Non-pigmented ciliary epithelial cell (primary cell): ENCODE measurements around the gene DUSP15.
"Not testable (repeated sequence)": the region's sequence is repeated elsewhere in the genome, so short reads cannot be mapped to it uniquely, and the experiment has no call there.

Experiments
- DNase-seq: peaks from one replicate; pipeline ENCODE4 v3.0.0-alpha.2; 2010; ENCODE audit warnings: low read depth

Gene DUSP15

DNA sequence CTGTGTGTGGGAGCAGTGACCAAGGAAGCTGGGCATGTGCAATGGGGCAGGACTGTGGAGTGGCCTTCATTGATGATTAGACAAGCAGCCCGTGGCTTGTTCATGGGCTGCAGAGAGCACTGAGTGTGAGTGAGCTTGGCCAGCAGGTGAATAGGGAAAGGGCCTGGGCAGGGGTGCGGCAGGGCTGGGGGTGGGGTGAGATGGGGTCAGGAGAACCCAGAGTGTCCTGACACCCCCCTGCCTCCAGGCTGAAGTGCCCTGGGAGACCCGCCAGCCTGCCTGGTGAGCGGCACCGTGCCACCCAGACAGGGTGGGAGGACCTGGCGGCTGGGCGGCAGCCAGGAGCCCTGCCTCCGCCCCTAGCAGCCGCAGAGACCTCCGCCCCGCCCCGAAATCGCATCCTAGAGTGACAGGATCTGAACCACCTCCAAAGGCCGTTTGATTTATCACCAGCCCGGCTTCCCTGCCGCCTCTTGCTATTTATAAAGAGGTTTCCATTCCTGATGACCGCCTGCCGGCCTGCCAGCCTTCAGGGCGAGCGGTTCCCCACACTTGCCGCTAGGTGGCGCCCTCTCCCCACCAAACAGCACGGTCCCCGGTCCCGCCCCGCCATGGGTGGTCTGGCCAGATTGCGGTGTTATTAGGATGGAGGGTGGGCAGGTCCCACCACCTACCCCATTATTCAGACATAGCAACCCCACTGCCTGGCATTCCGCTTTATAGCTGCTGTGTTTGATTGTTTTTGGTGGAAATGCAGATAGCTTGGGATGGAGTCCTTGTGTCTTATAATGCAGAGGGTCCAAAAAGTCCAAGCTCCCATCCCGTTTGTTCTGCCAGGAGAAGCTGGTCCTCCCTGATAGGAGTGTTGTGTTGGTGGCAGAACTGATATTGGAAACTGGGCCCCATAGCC, 47.7 kb downstream of the DUSP15 start:
- DNase-seq = no peak

DNA sequence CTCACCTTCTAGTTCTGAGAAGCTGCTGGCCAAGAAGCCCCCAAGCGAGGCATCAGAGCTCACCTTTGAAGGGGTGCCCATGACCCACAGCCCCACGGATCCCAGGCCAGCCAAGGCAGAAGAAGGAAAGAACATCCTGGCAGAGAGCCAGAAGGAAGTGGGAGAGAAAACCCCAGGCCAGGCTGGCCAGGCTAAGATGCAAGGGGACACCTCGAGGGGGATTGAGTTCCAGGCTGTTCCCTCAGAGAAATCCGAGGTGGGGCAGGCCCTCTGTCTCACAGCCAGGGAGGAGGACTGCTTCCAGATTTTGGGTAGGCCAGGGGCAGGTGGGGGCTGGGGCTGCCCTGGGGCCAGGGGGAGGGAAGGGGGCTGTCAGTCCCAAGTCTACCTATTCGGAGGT, 48.9 kb downstream of the DUSP15 start:
- DNase-seq = no peak

DNA sequence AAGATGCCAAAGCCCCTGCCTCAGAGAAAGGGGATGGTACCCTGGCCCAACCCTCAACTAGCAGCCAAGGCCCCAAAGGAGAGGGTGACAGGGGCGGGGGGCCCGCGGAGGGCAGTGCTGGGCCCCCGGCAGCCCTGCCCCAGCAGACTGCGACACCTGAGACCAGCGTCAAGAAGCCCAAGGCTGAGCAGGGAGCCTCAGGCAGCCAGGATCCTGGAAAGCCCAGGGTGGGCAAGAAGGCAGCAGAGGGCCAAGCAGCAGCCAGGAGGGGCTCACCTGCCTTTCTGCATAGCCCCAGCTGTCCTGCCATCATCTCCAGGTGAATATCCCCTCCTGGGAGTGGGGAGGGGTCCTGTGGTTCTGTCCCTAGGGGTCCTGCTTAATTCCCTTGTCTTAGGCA, 50.1 kb downstream of the DUSP15 start:
- DNase-seq = no peak

DNA sequence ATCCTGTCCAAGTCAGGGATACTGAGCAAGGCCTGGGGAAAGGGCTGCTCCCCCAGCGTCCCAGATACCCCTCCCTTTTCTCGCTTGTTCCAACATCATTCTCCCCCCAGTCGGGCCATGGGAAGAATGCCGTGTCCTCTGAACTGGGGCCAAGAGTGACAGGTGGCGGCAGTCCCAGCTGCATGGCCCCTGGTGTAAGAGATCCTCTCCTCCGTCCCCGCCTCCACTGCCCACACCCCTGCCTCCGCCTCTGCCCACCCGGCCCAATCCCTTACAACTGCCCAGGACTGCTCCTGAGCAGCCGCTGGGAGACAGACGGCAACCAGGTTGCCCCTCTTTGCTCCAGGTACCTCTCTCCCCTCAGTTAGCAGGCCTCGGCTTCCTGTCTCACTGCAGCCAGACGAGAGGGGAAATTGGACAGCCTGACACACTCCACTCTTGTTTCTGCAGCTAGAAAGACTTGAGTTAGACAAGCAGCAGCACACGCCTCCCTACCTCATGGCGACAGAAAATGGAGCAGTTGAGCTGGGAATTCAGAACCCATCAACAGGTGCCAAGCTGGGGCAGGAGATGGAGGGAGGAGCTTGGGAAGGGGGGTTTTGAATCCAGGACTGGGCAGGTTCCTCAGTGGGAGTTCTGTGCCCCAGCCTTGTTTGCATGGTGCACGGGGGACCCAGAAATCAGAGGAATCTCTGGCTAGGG, 51.1 kb downstream of the DUSP15 start, which contains the start of gene MYLK2:
Gene MYLK2 (plus strand): TSS at position 274 of the 702 bp plus-strand sequence. CDS start 225 bp downstream, at position 499.
- no peak for DNase-seq

DNA sequence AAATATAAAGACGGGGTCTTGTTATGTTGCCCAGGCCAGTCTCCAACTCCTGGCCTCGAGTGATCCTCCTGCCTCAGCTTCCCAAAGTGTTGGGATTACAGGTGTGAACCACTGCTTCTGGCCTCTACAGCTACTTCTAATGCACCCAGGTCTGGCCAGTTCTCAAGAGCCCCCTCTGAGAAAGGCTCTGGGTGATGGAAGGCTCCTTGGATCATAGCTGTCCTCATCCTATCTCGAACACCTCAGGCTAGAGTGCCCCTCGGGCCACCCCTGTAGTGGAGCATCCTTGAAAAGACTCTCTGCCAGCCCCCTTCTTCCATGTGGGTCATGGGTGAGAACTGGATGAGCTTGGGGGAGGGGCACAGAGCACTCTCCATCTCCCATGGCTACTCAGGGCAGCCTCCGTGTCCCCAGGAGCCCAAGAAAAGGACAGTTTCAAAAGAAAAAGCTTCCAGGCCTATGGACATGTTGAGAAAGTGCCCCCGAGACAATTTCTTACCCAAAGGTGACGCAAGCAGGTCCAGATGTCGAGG, 51.9 kb downstream of the DUSP15 start:
- DNase-seq = no peak

DNA sequence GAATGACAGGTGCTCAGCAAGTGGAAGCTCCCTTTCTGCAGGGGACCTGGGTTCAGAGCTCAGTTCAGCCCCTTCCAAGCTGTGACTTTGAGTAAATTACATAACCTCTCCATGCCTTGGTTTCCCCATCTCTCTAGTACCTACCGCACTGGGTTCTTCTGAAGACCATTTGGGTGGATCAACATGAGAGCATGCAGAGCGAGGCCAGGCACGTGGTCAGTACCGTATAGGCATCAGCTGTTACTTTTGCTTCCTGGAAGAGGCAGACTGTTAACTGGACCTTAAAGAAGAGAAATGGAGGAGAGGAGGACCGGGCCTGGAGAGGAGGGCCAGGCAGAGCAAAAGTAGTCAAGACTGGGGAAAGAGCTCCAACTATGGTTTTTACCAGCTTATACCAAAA, 52.9 kb downstream of the DUSP15 start:
- no peak for DNase-seq

DNA sequence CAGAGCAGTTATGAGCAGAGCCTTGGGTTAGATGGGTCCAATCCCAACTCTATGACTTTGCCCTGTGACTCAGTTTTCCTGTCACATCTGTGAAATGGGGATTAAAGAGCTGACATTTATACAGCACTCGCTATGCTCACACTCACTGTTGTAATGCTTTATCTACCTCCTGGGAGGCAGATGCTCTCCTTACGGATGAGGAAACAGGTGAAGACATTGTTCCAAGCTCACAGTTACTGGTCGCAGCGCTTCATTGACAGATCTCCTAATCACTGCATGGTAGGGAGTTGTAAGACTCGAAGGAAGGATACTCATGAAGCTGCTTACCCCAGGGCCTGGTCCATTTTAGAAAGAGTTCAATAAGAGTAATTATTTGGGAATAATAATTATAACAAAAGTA, 54.1 kb downstream of the DUSP15 start:
- no peak for DNase-seq

DNA sequence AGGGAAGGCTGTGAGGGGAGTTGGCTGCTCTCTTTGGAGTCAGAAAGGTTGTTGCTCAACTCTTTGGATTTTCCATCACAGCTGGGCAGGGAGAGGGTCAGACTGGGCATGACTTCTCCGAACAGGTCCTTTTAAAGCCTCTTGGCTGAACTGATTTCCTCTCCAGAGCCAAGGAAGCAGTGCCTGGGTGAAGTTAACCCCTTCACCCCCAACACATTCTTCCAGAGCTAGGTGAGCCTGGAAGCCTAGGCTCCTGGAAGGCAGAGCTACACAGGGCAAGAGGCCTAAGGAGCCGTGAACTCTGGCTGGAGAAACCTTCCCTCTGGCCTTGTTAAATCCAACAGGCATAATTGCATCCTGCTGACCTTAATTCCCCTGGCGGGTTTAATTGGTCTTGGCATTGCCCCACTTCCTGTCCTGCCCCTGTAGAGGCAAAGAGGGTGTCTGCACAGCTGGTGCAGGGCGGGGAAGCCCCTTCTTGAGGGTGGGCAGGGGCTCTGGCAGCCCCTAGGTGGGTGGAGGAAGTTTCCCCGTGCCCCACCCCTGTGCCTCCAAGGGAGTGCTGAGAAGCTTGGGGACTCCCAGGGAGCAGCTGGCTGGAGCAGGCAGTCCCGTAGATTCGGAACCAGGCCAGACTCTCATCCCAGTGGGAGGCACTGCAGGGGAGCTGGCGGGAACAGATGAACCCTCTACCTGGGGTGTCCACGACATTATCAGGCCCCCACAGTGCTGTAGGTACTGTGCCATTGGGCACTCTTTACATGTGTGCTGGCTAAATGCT, 54.7 kb downstream of the DUSP15 start:
- DNase-seq = no peak

DNA sequence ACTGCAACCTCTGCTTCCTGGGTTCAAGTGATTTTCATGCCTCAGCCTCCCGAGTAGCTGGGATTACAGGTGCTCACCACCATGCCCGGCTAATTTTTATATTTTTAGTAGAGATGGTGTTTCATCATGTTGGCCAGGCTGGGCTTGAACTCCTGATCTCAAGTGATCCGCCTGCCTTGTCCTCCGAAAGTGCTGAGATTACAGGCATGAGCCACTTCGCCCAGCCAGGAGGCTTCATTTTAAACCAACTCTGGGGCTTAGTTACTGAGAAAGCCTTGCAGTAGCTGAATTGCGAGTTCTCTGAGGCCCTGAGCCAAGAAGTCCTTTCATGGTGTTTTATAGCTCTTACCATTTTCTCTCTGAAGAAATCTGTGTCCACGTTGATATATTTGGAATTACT, 56.2 kb downstream of the DUSP15 start:
- DNase-seq = not testable (repeated sequence)

DNA sequence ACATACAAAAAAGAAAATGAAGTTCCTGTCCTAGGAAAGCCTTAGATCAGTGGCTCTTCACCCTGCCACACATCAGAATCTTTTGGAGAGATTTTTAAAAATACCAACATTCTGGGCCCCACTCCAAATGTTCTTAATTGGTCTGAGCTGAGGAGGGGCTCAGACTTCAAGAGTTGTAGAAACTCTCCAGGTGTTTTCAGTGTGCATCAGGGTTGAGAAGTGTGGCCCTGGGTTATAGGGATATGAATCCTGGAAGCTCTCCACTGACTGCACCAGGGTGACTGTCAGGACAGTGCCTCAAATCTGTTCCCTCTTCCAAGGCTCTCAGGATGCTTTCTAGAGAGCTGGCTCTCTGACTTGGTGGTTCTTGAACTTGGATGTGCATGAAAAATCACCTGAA, 56.7 kb downstream of the DUSP15 start:
- DNase-seq = no peak

DNA sequence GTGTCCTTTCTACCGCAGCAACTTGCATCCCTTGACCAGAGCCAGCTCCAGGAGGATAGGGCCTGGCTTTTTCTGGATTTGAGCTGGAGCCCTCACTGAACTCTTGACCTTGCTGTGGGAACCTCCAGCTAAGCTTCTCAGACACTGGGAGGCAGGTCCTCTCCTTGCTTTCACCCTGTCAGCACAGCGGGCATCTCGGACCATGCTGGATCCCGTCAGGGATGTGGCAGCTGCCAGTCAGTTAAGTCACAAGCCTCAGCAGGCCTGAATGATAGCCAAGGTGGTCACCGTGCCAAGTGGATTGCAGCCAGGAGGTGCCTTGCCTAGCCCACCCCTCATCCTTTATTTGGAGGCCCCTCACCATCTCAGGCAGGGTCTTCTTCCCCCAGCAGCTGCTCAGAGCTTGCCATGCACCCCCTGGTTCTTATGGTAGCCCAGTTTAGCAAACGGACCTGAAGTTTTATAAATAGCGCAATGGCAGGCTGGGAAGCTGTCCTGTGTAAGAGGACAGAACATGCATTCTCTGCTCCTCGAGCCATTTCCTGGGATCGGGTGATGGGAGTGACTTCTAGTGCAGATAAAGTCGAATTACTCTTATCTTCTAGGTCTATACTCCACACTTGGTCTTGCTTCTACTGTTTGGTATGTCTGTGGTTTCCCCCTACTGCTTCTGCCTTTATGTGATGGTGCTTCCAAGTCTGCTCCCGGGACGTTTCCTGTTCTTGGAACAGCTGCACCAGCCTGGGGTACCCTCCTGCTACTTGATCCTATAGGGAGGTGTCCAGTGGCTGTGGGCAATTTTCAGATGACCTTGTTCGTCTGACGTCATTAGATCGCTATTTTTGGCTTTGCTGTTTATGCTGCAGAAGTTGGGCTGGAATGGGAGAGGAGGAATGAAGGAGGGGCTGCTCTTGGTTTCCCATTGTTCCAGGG, 58.3 kb downstream of the DUSP15 start:
- DNase-seq = peak; percentile 48

DNA sequence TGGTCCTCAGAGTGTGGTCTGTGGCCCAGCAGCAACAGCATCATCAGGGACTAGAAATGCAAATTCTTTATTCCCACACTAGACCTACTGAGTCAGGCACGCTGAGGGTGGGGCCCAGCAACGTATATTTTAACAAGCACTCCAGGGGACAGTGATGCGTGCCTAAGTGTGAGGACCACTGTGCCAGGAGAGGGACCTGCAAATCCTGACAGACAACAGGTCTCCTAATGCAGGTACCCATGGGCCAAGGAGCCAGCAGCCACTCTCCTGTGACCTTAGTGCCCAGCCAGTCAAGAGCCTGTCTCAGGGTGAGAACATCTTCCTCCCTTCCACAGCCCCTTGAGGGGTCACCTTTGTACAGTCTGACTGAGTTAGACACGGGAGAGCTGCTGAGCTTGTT, 59.1 kb downstream of the DUSP15 start:
- no peak for DNase-seq
